ENCODE data around the gene HHATL.

Gene HHATL

GRCh38 chr3:42708611-42709151 is 6.1 kb upstream of the HHATL start:
- Histone ChIP-seq H3K36me3 (ENCODE audit: insufficient read depth, low read length) (no peaks in the 10 kb centered on the region), H3K9me3 (ENCODE audit: low read length) (no peaks in the 10 kb centered on the region), H3K27ac (ENCODE audit: low read depth, low read length) (no peak overlapping the region), H3K9ac (ENCODE audit: low read length) (no peak overlapping the region), H3K27me3 (ENCODE audit: control insufficient read depth in 1 of 2, insufficient read depth in 2 of 2, low read length in 2 of 2) (no peaks in the 10 kb centered on the region), H3K4me3 (ENCODE audit: low read depth in 1 of 2, low read length in 2 of 2) (no peak overlapping the region), H3K4me1 (ENCODE audit: insufficient read depth, low read length) (no peaks in the 10 kb centered on the region)

- Histone ChIP-seq H3K9ac (ENCODE audit: low read length) (no peak overlapping the region), H3K4me1 (ENCODE audit: insufficient read depth, low read length) (no peaks in the 10 kb centered on the region), H3K27me3 (ENCODE audit: control insufficient read depth in 1 of 2, insufficient read depth in 2 of 2, low read length in 2 of 2) (no peaks in the 10 kb centered on the region), H3K36me3 (ENCODE audit: insufficient read depth, low read length) (no peaks in the 10 kb centered on the region), H3K9me3 (ENCODE audit: low read length) (no peaks in the 10 kb centered on the region), H3K4me3 (ENCODE audit: low read depth in 1 of 2, low read length in 2 of 2) (no peak overlapping the region), H3K27ac (ENCODE audit: low read depth, low read length) (no peak overlapping the region)
Measured at GRCh38 chr3:42707620-42708355, 5.2 kb upstream of the HHATL start.

- Histone ChIP-seq H3K9ac (ENCODE audit: low read length) (no peak overlapping the region), H3K27me3 (ENCODE audit: control insufficient read depth in 1 of 2, insufficient read depth in 2 of 2, low read length in 2 of 2) (no peaks in the 10 kb centered on the region), H3K9me3 (ENCODE audit: low read length) (no peaks in the 10 kb centered on the region), H3K27ac (ENCODE audit: low read depth, low read length) (no peak overlapping the region), H3K36me3 (ENCODE audit: insufficient read depth, low read length) (no peaks in the 10 kb centered on the region), H3K4me3 (ENCODE audit: low read depth in 1 of 2, low read length in 2 of 2) (no peak overlapping the region), H3K4me1 (ENCODE audit: insufficient read depth, low read length) (no peaks in the 10 kb centered on the region)
Measured at GRCh38 chr3:42706721-42707619, 4.4 kb upstream of the HHATL start.

- no peak overlapping the region for H3K27ac ChIP-seq (ENCODE audit: low read depth, low read length)
Measured at GRCh38 chr3:42705962-42706585, 3.5 kb upstream of the HHATL start.

GRCh38 chr3:42705058-42705767 is 2.6 kb upstream of the HHATL start:
- Histone ChIP-seq H3K4me3 (ENCODE audit: low read depth in 1 of 2, low read length in 2 of 2) (no peak overlapping the region), H3K9ac (ENCODE audit: low read length) (no peak overlapping the region), H3K27me3 (ENCODE audit: control insufficient read depth in 1 of 2, insufficient read depth in 2 of 2, low read length in 2 of 2) (no peaks in the 10 kb centered on the region), H3K36me3 (ENCODE audit: insufficient read depth, low read length) (no peaks in the 10 kb centered on the region), H3K9me3 (ENCODE audit: low read length) (no peaks in the 10 kb centered on the region), H3K27ac (ENCODE audit: low read depth, low read length) (no peak overlapping the region), H3K4me1 (ENCODE audit: insufficient read depth, low read length) (no peaks in the 10 kb centered on the region)

More at GRCh38 chr3:42705962-42706585, 3.5 kb upstream of the HHATL start:
- Histone ChIP-seq H3K27me3 (ENCODE audit: control insufficient read depth in 1 of 2, insufficient read depth in 2 of 2, low read length in 2 of 2) (no peaks in the 10 kb centered on the region), H3K4me1 (ENCODE audit: insufficient read depth, low read length) (no peaks in the 10 kb centered on the region), H3K9ac (ENCODE audit: low read length) (no peak overlapping the region), H3K36me3 (ENCODE audit: insufficient read depth, low read length) (no peaks in the 10 kb centered on the region), H3K9me3 (ENCODE audit: low read length) (no peaks in the 10 kb centered on the region), H3K4me3 (ENCODE audit: low read depth in 1 of 2, low read length in 2 of 2) (no peak overlapping the region)

- no peaks in the 10 kb centered on the region for H3K9me3 ChIP-seq (ENCODE audit: low read length)
- H3K4me1 ChIP-seq (ENCODE audit: insufficient read depth, low read length), result no peaks in the 10 kb centered on the region
- H3K4me3 ChIP-seq (ENCODE audit: low read depth in 1 of 2, low read length in 2 of 2), result no peak overlapping the region
- H3K9ac ChIP-seq (ENCODE audit: low read length), result no peak overlapping the region
- no peaks in the 10 kb centered on the region for H3K36me3 ChIP-seq (ENCODE audit: insufficient read depth, low read length)
- H3K27me3 ChIP-seq (ENCODE audit: control insufficient read depth in 1 of 2, insufficient read depth in 2 of 2, low read length in 2 of 2), result no peaks in the 10 kb centered on the region
- H3K27ac ChIP-seq (ENCODE audit: low read depth, low read length), result no peak overlapping the region
Measured at GRCh38 chr3:42704136-42704841, 1.7 kb upstream of the HHATL start.

GRCh38 chr3:42703695-42704025 is 1.1 kb upstream of the HHATL start:
- Histone ChIP-seq H3K9me3 (ENCODE audit: low read length) (no peaks in the 10 kb centered on the region), H3K4me3 (ENCODE audit: low read depth in 1 of 2, low read length in 2 of 2) (no peak overlapping the region), H3K4me1 (ENCODE audit: insufficient read depth, low read length) (no peaks in the 10 kb centered on the region), H3K27ac (ENCODE audit: low read depth, low read length) (no peak overlapping the region), H3K9ac (ENCODE audit: low read length) (no peak overlapping the region), H3K36me3 (ENCODE audit: insufficient read depth, low read length) (no peaks in the 10 kb centered on the region), H3K27me3 (ENCODE audit: control insufficient read depth in 1 of 2, insufficient read depth in 2 of 2, low read length in 2 of 2) (no peaks in the 10 kb centered on the region)

- Histone ChIP-seq H3K27me3 (ENCODE audit: control insufficient read depth in 1 of 2, insufficient read depth in 2 of 2, low read length in 2 of 2) (no peaks in the 10 kb centered on the region), H3K9ac (ENCODE audit: low read length) (no peak overlapping the region), H3K4me3 (ENCODE audit: low read depth in 1 of 2, low read length in 2 of 2) (no peak overlapping the region), H3K4me1 (ENCODE audit: insufficient read depth, low read length) (no peaks in the 10 kb centered on the region), H3K27ac (ENCODE audit: low read depth, low read length) (no peak overlapping the region), H3K9me3 (ENCODE audit: low read length) (no peaks in the 10 kb centered on the region), H3K36me3 (ENCODE audit: insufficient read depth, low read length) (no peaks in the 10 kb centered on the region)
Measured at GRCh38 chr3:42702982-42703694, 540 bp upstream of the HHATL start.

GRCh38 chr3:42701371-42702065 is 1.1 kb downstream of the HHATL start:
- H3K27me3 ChIP-seq (ENCODE audit: control insufficient read depth in 1 of 2, insufficient read depth in 2 of 2, low read length in 2 of 2), result no peaks in the 10 kb centered on the region
- H3K27ac ChIP-seq (ENCODE audit: low read depth, low read length), result no peak overlapping the region
- no peak overlapping the region for H3K9ac ChIP-seq (ENCODE audit: low read length)
- no peaks in the 10 kb centered on the region for H3K4me1 ChIP-seq (ENCODE audit: insufficient read depth, low read length)
- no peak overlapping the region for H3K4me3 ChIP-seq (ENCODE audit: low read depth in 1 of 2, low read length in 2 of 2)
- H3K9me3 ChIP-seq (ENCODE audit: low read length), result no peaks in the 10 kb centered on the region
- no peaks in the 10 kb centered on the region for H3K36me3 ChIP-seq (ENCODE audit: insufficient read depth, low read length)
